GM23338 (cell line): Measurements from ENCODE around the gene HS6ST3. TPM values are rescaled to one million over a fixed set of nuclear protein-coding genes. Genes with fewer than 3 reads are reported as not detected.

ENCODE experiments used
- ATAC-seq: fragments of 200-7000 bp; cut with Tn5 transposase; 3 replicates; pipeline ENCODE4 v1.9.1; 2020
- DNase-seq: peaks from one replicate; pipeline ENCODE4 v3.0.0-alpha.2; 2015; ENCODE audit warnings: low spot score
- H2AFZ ChIP-seq: fragments of 200-600 bp; sonication (generic); 2 replicates; pipeline ENCODE4 v1.8.0; 2016; ENCODE audit warnings: antibody characterized with exemption, mild to moderate bottlenecking, moderate library complexity
- H3F3A ChIP-seq: fragments of 200-600 bp; sonication (generic); replicated peaks from 2 replicates; pipeline ENCODE4 v1.8.0; 2017; ENCODE audit warnings: antibody characterized with exemption, mixed run types, low read depth
- H3K27ac ChIP-seq: fragments of 200-600 bp; sonication (generic); 2 replicates; pipeline ENCODE4 v1.6.1; 2016; ENCODE audit warnings: low read depth
- H3K27me3 ChIP-seq: fragments of 200-600 bp; sonication (generic); 2 replicates; pipeline ENCODE4 v1.8.0; 2016; ENCODE audit warnings: mild to moderate bottlenecking, mixed run types, moderate library complexity; ENCODE audit not compliant: insufficient read depth
- H3K36me3 ChIP-seq: fragments of 200-600 bp; sonication (generic); 2 replicates; pipeline ENCODE4 v1.8.0; 2016; ENCODE audit warnings: mild to moderate bottlenecking; ENCODE audit not compliant: insufficient read depth
- H3K4me1 ChIP-seq: fragments of 200-600 bp; sonication (generic); 2 replicates; pipeline ENCODE4 v1.8.0; 2016; ENCODE audit warnings: mild to moderate bottlenecking, moderate library complexity; ENCODE audit not compliant: insufficient read depth
- H3K4me2 ChIP-seq: fragments of 200-600 bp; sonication (generic); 2 replicates; pipeline ENCODE4 v1.7.1; 2017; ENCODE audit warnings: mixed run types
- H3K4me3 ChIP-seq: fragments of 200-600 bp; sonication (generic); 2 replicates; pipeline ENCODE4 v1.6.1; 2016; ENCODE audit warnings: mixed run types
- H3K79me2 ChIP-seq: fragments of 200-600 bp; sonication (generic); replicated peaks from 2 replicates; pipeline ENCODE4 v1.8.0; 2017; ENCODE audit warnings: mild to moderate bottlenecking; ENCODE audit not compliant: insufficient read depth
- H3K9me2 ChIP-seq: fragments of 200-600 bp; sonication (generic); 2 replicates; pipeline ENCODE4 v1.8.0; 2017; ENCODE audit not compliant: insufficient read depth
- H4K20me1 ChIP-seq: fragments of 200-600 bp; sonication (generic); replicated peaks from 2 replicates; pipeline ENCODE4 v1.8.0; 2017; ENCODE audit warnings: mild to moderate bottlenecking; ENCODE audit not compliant: insufficient read depth
- H3K27ac Mint-ChIP-seq: 2 replicates; pipeline ENCODE4 v1.8.0; 2020; ENCODE audit warnings: inconsistent platforms, mild to moderate bottlenecking, moderate library complexity, mixed read lengths
- H3K27me3 Mint-ChIP-seq: 3 replicates; pipeline ENCODE4 v1.8.0; 2022; ENCODE audit warnings: low read depth, mild to moderate bottlenecking, moderate library complexity, mixed read lengths, inconsistent platforms; ENCODE audit not compliant: insufficient read depth, poor library complexity
- H3K36me3 Mint-ChIP-seq: 3 replicates; pipeline ENCODE4 v1.8.0; 2021; ENCODE audit warnings: low read depth, mild to moderate bottlenecking, inconsistent platforms, moderate library complexity, mixed read lengths
- H3K4me1 Mint-ChIP-seq: 3 replicates; pipeline ENCODE4 v1.8.0; 2020; ENCODE audit warnings: mild to moderate bottlenecking, inconsistent platforms, mixed read lengths
- H3K4me3 Mint-ChIP-seq: 3 replicates; pipeline ENCODE4 v1.8.0; 2021; ENCODE audit warnings: moderate library complexity, mild to moderate bottlenecking, inconsistent platforms, mixed read lengths
- H3K9me3 Mint-ChIP-seq: 3 replicates; pipeline ENCODE4 v1.8.0; 2020; ENCODE audit warnings: moderate library complexity, mild to moderate bottlenecking, inconsistent platforms, mixed read lengths
- CREB1 ChIP-seq: fragments of 250-450 bp; sonication (Bioruptor Pico); IDR thresholded peaks from 2 replicates; pipeline ENCODE4 v1.5.0; 2020; ENCODE audit warnings: low read depth, mild to moderate bottlenecking, moderate library complexity
- CTCF ChIP-seq, 2 experiments: fragments of 200-600 bp in 1 of 2; sonication (generic) in 1 of 2; conservative IDR thresholded peaks; 2 replicates each; pipeline versions ENCODE4 v1.5.1 to v1.6.1; 2016 to 2017; ENCODE audit warnings: antibody characterized with exemption in 2 of 2, low read depth in 2 of 2, mild to moderate bottlenecking in 2 of 2, moderate library complexity in 1 of 2
- ETS1 ChIP-seq: IDR thresholded peaks from 2 replicates; pipeline ENCODE4 v1.6.1; 2016; ENCODE audit warnings: antibody characterized with exemption
- EZH2 ChIP-seq: fragments of 200-600 bp; sonication (generic); IDR thresholded peaks from one replicate; pipeline ENCODE4 v1.8.0; 2017; ENCODE audit warnings: antibody characterized with exemption, mild to moderate bottlenecking, low read depth; ENCODE audit not compliant: unreplicated experiment
- EZH2phosphoT487 ChIP-seq: fragments of 200-600 bp; sonication (generic); IDR thresholded peaks from one replicate; pipeline ENCODE4 v1.8.1; 2018; ENCODE audit warnings: antibody characterized with exemption; ENCODE audit not compliant: unreplicated experiment
- JUNB ChIP-seq: IDR thresholded peaks from one replicate; pipeline ENCODE4 v1.6.1; 2016; ENCODE audit warnings: antibody characterized with exemption; ENCODE audit not compliant: unreplicated experiment
- POLR2AphosphoS5 ChIP-seq: IDR thresholded peaks from 2 replicates; pipeline ENCODE4 v1.6.1; 2016; ENCODE audit warnings: antibody characterized with exemption, low read depth
- REST ChIP-seq: IDR thresholded peaks from one replicate; pipeline ENCODE4 v1.6.1; 2018; ENCODE audit warnings: antibody characterized with exemption; ENCODE audit not compliant: unreplicated experiment
- STAT1 ChIP-seq: IDR thresholded peaks from one replicate; pipeline ENCODE4 v1.6.1; 2016; ENCODE audit warnings: antibody characterized with exemption; ENCODE audit not compliant: unreplicated experiment
- ZNF114 ChIP-seq: fragments of 250-450 bp; sonication (Bioruptor Pico); IDR thresholded peaks from 2 replicates; pipeline ENCODE4 v1.5.0; 2020; ENCODE audit warnings: mild to moderate bottlenecking, moderate library complexity
- ZNF331 ChIP-seq: fragments of 250-450 bp; sonication (Bioruptor Pico); IDR thresholded peaks from 2 replicates; pipeline ENCODE4 v1.5.0; 2020; ENCODE audit warnings: low read depth, mild to moderate bottlenecking, moderate library complexity
- ZNF462 ChIP-seq: fragments of 250-450 bp; sonication (Bioruptor Pico); IDR thresholded peaks from 2 replicates; pipeline ENCODE4 v1.5.0; 2020; ENCODE audit warnings: mild to moderate bottlenecking, moderate library complexity
- polyA plus RNA-seq: library from polyadenylated mRNA; unstranded; fragments of >200 nt; fragmentation: Nextera tagmentation; extraction: Ambion mirVana; gene quantifications from 2 replicates; pipeline ENCODE4 v1.2.1, GENCODE V29; 2016
- total RNA-seq: library from RNA; depleted of rRNA; stranded (reverse); fragments of >200 nt; shearing (Covaris generic); gene quantifications from 2 replicates; pipeline ENCODE4 v1.2.3, GENCODE V29; 2014

The HS6ST3 gene
- total and polyA plus RNA-seq, 2 experiments from 2014 or later: 0.52 to 0.80 TPM

- no peak for ATAC-seq
- no peaks in the 10 kb centered on the region for H3K36me3 Mint-ChIP-seq
- H3K4me1 Mint-ChIP-seq: no peaks in the 10 kb centered on the region
- no peaks in the 10 kb centered on the region for H3K27me3 Mint-ChIP-seq
- Histone ChIP-seq H3K4me3 (no peak overlapping the region), H3F3A (no peaks in the 10 kb centered on the region), H3K27me3 (no peaks in the 10 kb centered on the region), H3K9me2 (no peaks in the 10 kb centered on the region; the same call in 1 of the 2 replicates), H2AFZ (no peak overlapping the region), H3K79me2 (no peaks in the 10 kb centered on the region), H3K36me3 (no peaks in the 10 kb centered on the region), H3K4me2 (no peak overlapping the region), H4K20me1 (no peaks in the 10 kb centered on the region), H3K4me1 (no peaks in the 10 kb centered on the region), H3K27ac (no peak overlapping the region)
- H3K9me3 Mint-ChIP-seq: no peaks in the 10 kb centered on the region
- no peak overlapping the region for H3K4me3 Mint-ChIP-seq
- H3K27ac Mint-ChIP-seq: no peak overlapping the region
- TF ChIP-seq REST (no peak), ZNF114 (CRISPR knock-in tag) (no peak), JUNB (no peak), STAT1 (no peak), CTCF (conservative IDR thresholded peaks at IDR 0.05; ENCODE audit: low read depth in 2 of 2) (no peak), ZNF331 (CRISPR knock-in tag) (no peak), EZH2phosphoT487 (no peak), POLR2AphosphoS5 (no peak), ZNF462 (CRISPR knock-in tag) (no peak), ETS1 (no peak), EZH2 (no peak), CREB1 (CRISPR knock-in tag) (no peak)
- DNase-seq: no peak
These were observed 483.7 kb downstream of the HS6ST3 start for GRCh38 chr13:96573563-96573962.
